ENCODE data around the gene PODN.

DNA sequence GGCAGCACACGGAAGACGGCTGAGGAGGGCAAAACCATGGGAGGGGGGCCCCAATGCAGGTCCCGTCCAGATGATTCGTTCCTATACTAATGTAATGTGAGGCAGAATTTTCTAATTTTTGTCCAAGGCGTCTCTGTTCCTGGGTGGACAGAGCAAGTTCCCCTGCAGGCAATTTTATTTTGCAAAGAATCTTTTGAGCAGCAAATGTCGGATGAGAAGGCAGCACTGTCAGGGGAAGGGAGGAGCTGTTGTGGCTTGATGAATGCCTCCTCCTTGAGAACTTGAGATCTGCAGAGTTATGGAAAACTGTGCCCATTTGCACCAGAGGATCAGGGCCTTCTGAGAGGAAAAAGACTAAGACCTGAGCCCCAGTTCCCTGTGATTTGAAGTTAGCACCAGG, 63.1 kb downstream of the PODN start:
- TF ChIP-seq, protein P1, sequence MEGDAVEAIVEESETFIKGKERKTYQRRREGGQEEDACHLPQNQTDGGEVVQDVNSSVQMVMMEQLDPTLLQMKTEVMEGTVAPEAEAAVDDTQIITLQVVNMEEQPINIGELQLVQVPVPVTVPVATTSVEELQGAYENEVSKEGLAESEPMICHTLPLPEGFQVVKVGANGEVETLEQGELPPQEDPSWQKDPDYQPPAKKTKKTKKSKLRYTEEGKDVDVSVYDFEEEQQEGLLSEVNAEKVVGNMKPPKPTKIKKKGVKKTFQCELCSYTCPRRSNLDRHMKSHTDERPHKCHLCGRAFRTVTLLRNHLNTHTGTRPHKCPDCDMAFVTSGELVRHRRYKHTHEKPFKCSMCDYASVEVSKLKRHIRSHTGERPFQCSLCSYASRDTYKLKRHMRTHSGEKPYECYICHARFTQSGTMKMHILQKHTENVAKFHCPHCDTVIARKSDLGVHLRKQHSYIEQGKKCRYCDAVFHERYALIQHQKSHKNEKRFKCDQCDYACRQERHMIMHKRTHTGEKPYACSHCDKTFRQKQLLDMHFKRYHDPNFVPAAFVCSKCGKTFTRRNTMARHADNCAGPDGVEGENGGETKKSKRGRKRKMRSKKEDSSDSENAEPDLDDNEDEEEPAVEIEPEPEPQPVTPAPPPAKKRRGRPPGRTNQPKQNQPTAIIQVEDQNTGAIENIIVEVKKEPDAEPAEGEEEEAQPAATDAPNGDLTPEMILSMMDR (IDR thresholded peaks at IDR 0.05; ENCODE audit: low read depth, low read length), result no peak
- TF ChIP-seq EZH2phosphoT487 (IDR thresholded peaks at IDR 0.05; ENCODE audit: low read depth), result no peak
